HUES64 (cell line): ENCODE data around the gene GDF3.
A peak's percentile ranks its signal among the peaks of the same experiment; 100 is the strongest.
"Not testable (repeated sequence)": the region's sequence is repeated elsewhere in the genome, so short reads cannot be mapped to it uniquely, and the experiment has no call there.

Source experiments
- H3K27ac ChIP-seq: 2 replicates; pipeline ENCODE4 v1.7.0; 2013; ENCODE audit warnings: low read depth, low read length, inconsistent platforms
- H3K27me3 ChIP-seq: 2 replicates; pipeline ENCODE4 v1.6.1; 2013; ENCODE audit warnings: mild to moderate bottlenecking, low read length; ENCODE audit not compliant: insufficient read depth
- H3K36me3 ChIP-seq: 2 replicates; pipeline ENCODE4 v1.6.1; 2013; ENCODE audit warnings: mild to moderate bottlenecking, low read length; ENCODE audit not compliant: insufficient read depth
- H3K4me1 ChIP-seq: 2 replicates; pipeline ENCODE4 v1.6.1; 2013; ENCODE audit warnings: mild to moderate bottlenecking, low read length, moderate library complexity; ENCODE audit not compliant: insufficient read depth
- H3K4me3 ChIP-seq: 2 replicates; pipeline ENCODE4 v1.5.1; 2013; ENCODE audit warnings: mild to moderate bottlenecking, low read length, moderate library complexity
- H3K9ac ChIP-seq: 2 replicates; pipeline ENCODE4 v1.6.1; 2013; ENCODE audit warnings: mild to moderate bottlenecking, low read depth, low read length
- H3K9me3 ChIP-seq: 2 replicates; pipeline ENCODE4 v1.6.1; 2013; ENCODE audit warnings: low read depth, low read length; ENCODE audit not compliant: insufficient read depth
- WGBS: fragments of 150-250, 120-280 bp; methylation state at CpG from one replicate; pipeline ENCODE4 v1.1.7; 2013; ENCODE audit warnings: missing lambda C conversion rate; 5-methylcytosine and 5-hydroxymethylcytosine counted together

GDF3 gene

GRCh38 chr12:7666595-7666994 is 29.0 kb downstream of the GDF3 start:
- Histone ChIP-seq H3K4me3 (no peak overlapping the region), H3K4me1 (no peaks in the 10 kb centered on the region), H3K27ac (no peak overlapping the region), H3K36me3 (no peaks in the 10 kb centered on the region), H3K9me3 (no peaks in the 10 kb centered on the region), H3K9ac (no peak overlapping the region), H3K27me3 (no peaks in the 10 kb centered on the region)
- 93% methylated on average over 4 of the region's 5 CpGs for WGBS

GRCh38 chr12:7661741-7662140 is 33.8 kb downstream of the GDF3 start:
- WGBS: 67% methylated on average over 5 of the region's 5 CpGs
- H3K4me1 ChIP-seq: no peaks in the 10 kb centered on the region
- no peak overlapping the region for H3K27ac ChIP-seq

GRCh38 chr12:7656121-7656520 is 39.5 kb downstream of the GDF3 start:
- Histone ChIP-seq H3K9ac (no peak overlapping the region), H3K27me3 (no peaks in the 10 kb centered on the region), H3K4me1 (no peaks in the 10 kb centered on the region), H3K9me3 (no peaks in the 10 kb centered on the region), H3K4me3 (no peak overlapping the region), H3K36me3 (no peaks in the 10 kb centered on the region), H3K27ac (no peak overlapping the region)
- WGBS: 94% methylated on average over 5 of the region's 5 CpGs

More at GRCh38 chr12:7661741-7662140, 33.8 kb downstream of the GDF3 start:
- H3K36me3 ChIP-seq: no peaks in the 10 kb centered on the region
- H3K27me3 ChIP-seq: no peaks in the 10 kb centered on the region
- H3K9ac ChIP-seq: no peak overlapping the region
- no peaks in the 10 kb centered on the region for H3K9me3 ChIP-seq
- no peak overlapping the region for H3K4me3 ChIP-seq

GRCh38 chr12:7650091-7650490 is 45.5 kb downstream of the GDF3 start:
- no peaks in the 10 kb centered on the region for H3K27me3 ChIP-seq
- WGBS: 95% methylated on average over 3 of the region's 5 CpGs
- no peaks in the 10 kb centered on the region for H3K36me3 ChIP-seq
- no peak overlapping the region for H3K27ac ChIP-seq
- H3K4me1 ChIP-seq: peaks cover 13% of the 10 kb centered on the region
- no peak overlapping the region for H3K4me3 ChIP-seq
- no peaks in the 10 kb centered on the region for H3K9me3 ChIP-seq
- no peak overlapping the region for H3K9ac ChIP-seq

GRCh38 chr12:7647071-7647470 is 48.5 kb downstream of the GDF3 start:
- Histone ChIP-seq H3K9ac (no peak overlapping the region), H3K9me3 (no peaks in the 10 kb centered on the region), H3K36me3 (no peaks in the 10 kb centered on the region), H3K4me3 (no peak overlapping the region), H3K27me3 (no peaks in the 10 kb centered on the region), H3K27ac (no peak overlapping the region), H3K4me1 (peaks cover 28% of the 10 kb centered on the region)
- WGBS: 0% methylated on average over 1 of the region's 1 CpG

GRCh38 chr12:7646178-7646475 is 49.4 kb downstream of the GDF3 start:
- no peak overlapping the region for H3K9ac ChIP-seq
- WGBS: 77% methylated on average over 3 of the region's 3 CpGs

GRCh38 chr12:7645395-7646177 is 50.0 kb downstream of the GDF3 start:
- no peak overlapping the region for H3K4me3 ChIP-seq
- WGBS: 35% methylated on average over 8 of the region's 8 CpGs
- H3K27me3 ChIP-seq: no peaks in the 10 kb centered on the region
- peaks cover 29% of the 10 kb centered on the region for H3K4me1 ChIP-seq
- H3K36me3 ChIP-seq: no peaks in the 10 kb centered on the region
- H3K27ac ChIP-seq: no peak overlapping the region
- H3K9me3 ChIP-seq: no peaks in the 10 kb centered on the region
- no peak overlapping the region for H3K9ac ChIP-seq

More at GRCh38 chr12:7646178-7646475, 49.4 kb downstream of the GDF3 start:
- Histone ChIP-seq H3K4me3 (no peak overlapping the region), H3K4me1 (peaks cover 29% of the 10 kb centered on the region), H3K36me3 (no peaks in the 10 kb centered on the region), H3K9me3 (no peaks in the 10 kb centered on the region), H3K27me3 (no peaks in the 10 kb centered on the region), H3K27ac (no peak overlapping the region)

GRCh38 chr12:7642876-7643309 is 52.7 kb downstream of the GDF3 start:
- Histone ChIP-seq H3K36me3 (no peaks in the 10 kb centered on the region), H3K27me3 (no peaks in the 10 kb centered on the region)
- 60% methylated on average over 8 of the region's 8 CpGs for WGBS

GRCh38 chr12:7642287-7642686 is 53.3 kb downstream of the GDF3 start:
- no peaks in the 10 kb centered on the region for H3K9me3 ChIP-seq
- 74% methylated on average over 1 of the region's 1 CpG for WGBS
- H3K4me1 ChIP-seq: peaks cover 37% of the 10 kb centered on the region
- H3K27ac ChIP-seq: peak overlapping the region; percentile 47; the same call in 1 of the 2 replicates
- no peaks in the 10 kb centered on the region for H3K27me3 ChIP-seq
- H3K4me3 ChIP-seq: no peak overlapping the region; the same call in 1 of the 2 replicates
- no peak overlapping the region for H3K9ac ChIP-seq
- H3K36me3 ChIP-seq: no peaks in the 10 kb centered on the region

More at GRCh38 chr12:7642876-7643309, 52.7 kb downstream of the GDF3 start:
- no peak overlapping the region; the same call in 1 of the 2 replicates for H3K4me3 ChIP-seq
- peaks cover 31% of the 10 kb centered on the region for H3K4me1 ChIP-seq
- no peak overlapping the region for H3K9ac ChIP-seq
- H3K9me3 ChIP-seq: no peaks in the 10 kb centered on the region
- peak overlapping the region; percentile 47; the same call in 1 of the 2 replicates for H3K27ac ChIP-seq

- H3K4me1 ChIP-seq: peaks cover 26% of the 10 kb centered on the region
- H3K9me3 ChIP-seq, H3K27ac ChIP-seq, H3K27me3 ChIP-seq, H3K4me3 ChIP-seq, H3K36me3 ChIP-seq, H3K9ac ChIP-seq: not testable (repeated sequence)
- 89% methylated on average over 37 of the region's 40 CpGs for WGBS
These were observed 55.2 kb downstream of the GDF3 start for GRCh38 chr12:7640123-7640995.
